ENCODE data around the gene KCNG4. TPM values are rescaled to one million over a fixed set of nuclear protein-coding genes. Genes with fewer than 3 reads are reported as not detected.

KCNG4 gene, protein sequence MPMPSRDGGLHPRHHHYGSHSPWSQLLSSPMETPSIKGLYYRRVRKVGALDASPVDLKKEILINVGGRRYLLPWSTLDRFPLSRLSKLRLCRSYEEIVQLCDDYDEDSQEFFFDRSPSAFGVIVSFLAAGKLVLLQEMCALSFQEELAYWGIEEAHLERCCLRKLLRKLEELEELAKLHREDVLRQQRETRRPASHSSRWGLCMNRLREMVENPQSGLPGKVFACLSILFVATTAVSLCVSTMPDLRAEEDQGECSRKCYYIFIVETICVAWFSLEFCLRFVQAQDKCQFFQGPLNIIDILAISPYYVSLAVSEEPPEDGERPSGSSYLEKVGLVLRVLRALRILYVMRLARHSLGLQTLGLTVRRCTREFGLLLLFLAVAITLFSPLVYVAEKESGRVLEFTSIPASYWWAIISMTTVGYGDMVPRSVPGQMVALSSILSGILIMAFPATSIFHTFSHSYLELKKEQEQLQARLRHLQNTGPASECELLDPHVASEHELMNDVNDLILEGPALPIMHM
- not detected for total RNA-seq

DNA sequence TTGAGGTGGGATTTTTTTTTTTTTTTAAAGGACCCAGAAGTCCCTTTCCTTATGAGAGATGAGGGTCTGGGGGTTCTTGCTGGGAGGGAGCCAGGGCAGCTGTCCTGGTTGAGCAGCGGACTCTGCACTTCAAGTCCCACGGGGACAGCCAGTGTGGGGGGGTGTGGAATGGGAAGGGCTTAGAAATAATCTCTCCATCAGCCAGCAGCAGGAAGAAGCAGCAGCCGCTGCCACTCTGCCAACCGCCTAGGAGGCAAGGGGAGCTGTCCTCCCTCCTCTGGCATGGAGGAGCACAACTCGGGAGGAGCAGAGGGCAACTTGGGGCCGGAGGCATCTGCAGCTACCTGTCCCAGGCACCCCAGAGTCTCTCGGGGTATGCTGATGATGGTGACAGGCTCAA is at the start of gene KCNG4:
TSS of gene KCNG4 (minus strand) at position 104 of the 400 bp plus-strand sequence. CDS start 2,527 bp downstream, outside the sequence.
- H3K27me3 ChIP-seq, result peaks cover 0 to 5% of the 10 kb centered on the region in 2 donors
- H3K9me3 ChIP-seq, result no peaks in the 10 kb centered on the region
- intact Hi-C loops (cut with DNase I; ENCODE audit: low total_unique reads), result no loop called here
- no peak for DNase-seq
- H3K27ac ChIP-seq, result no peak within 1 kb of the TSS
- H3K4me1 ChIP-seq, result no peaks in the 10 kb centered on the region
- no peak within 1 kb of the TSS for H3K4me3 ChIP-seq
- no peaks in the 10 kb centered on the region for H3K36me3 ChIP-seq
- TF ChIP-seq POLR2A (IDR thresholded peaks at IDR 0.05), result no peak
- TF ChIP-seq, protein P1, sequence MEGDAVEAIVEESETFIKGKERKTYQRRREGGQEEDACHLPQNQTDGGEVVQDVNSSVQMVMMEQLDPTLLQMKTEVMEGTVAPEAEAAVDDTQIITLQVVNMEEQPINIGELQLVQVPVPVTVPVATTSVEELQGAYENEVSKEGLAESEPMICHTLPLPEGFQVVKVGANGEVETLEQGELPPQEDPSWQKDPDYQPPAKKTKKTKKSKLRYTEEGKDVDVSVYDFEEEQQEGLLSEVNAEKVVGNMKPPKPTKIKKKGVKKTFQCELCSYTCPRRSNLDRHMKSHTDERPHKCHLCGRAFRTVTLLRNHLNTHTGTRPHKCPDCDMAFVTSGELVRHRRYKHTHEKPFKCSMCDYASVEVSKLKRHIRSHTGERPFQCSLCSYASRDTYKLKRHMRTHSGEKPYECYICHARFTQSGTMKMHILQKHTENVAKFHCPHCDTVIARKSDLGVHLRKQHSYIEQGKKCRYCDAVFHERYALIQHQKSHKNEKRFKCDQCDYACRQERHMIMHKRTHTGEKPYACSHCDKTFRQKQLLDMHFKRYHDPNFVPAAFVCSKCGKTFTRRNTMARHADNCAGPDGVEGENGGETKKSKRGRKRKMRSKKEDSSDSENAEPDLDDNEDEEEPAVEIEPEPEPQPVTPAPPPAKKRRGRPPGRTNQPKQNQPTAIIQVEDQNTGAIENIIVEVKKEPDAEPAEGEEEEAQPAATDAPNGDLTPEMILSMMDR (IDR thresholded peaks at IDR 0.05), result no peak

DNA sequence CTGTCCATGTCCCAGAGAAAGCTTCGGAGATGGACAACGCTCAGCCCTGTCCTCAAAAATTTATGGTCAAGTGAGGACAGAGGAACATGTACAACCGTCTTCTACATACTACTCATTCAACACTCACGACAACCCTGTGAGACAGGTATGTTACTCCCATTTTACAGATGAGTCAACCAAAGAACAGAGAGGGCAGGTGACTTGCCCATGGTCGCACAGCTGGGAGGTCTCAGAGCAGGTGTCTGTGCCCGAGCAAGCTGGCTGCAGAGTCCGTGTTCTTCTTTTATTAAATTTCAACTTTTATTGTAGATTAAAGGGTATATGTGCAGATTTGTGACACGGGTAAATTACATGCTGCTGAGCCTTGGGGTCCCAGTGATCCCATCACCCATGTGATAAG is 49.1 kb upstream of the KCNG4 start:
- no peak overlapping the region for H3K27ac ChIP-seq
- H3K9me3 ChIP-seq, result no peaks in the 10 kb centered on the region
- no peaks in the 10 kb centered on the region for H3K27me3 ChIP-seq
- H3K4me3 ChIP-seq, result no peak overlapping the region
- peaks cover 0 to 6% of the 10 kb centered on the region in 2 donors for H3K4me1 ChIP-seq
- H3K36me3 ChIP-seq, result no peaks in the 10 kb centered on the region
- DNase-seq, result no peak
- TF ChIP-seq POLR2A (IDR thresholded peaks at IDR 0.05), result no peak
- TF ChIP-seq, protein P1 (IDR thresholded peaks at IDR 0.05), result no peak
- intact Hi-C loops (cut with DNase I; ENCODE audit: low total_unique reads), result no loop called here

DNA sequence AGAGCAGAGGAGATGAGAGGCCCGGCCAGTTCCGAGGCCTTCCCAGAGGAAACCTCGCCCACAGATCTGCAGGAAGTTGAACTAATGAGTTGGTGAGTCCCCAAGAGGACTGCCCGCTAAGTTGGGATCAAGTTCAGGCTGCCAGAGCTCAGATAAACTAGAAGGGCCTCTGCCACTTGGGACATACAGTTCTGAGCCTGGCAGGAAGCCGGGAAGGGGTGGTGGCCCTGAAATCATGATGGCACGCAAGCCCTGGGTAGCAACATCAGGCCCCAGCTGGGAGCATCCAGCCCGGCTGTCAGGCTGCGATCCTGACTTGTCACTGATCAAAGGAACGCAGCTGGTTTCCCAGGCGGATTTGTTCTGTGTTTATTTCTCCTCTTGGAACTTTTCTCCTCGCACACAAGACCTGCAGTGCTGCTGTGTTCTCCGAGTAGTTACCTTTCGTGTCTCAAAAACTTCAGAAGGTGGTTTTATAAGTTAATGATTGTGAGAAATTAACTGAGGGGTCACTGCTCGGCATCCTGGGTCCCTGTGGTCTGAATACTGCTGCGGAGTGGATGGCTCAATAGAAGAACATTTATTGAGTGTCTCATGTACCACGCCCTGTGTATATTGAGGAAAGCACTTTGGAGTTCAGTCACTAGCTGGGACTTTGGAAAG is 46.9 kb upstream of the KCNG4 start:
- Histone ChIP-seq H3K27ac (peak overlapping the region; percentile 39 to 52), H3K9me3 (no peaks in the 10 kb centered on the region), H3K4me1 (peaks cover 0 to 12% of the 10 kb centered on the region in 2 donors), H3K4me3 (no peak overlapping the region), H3K36me3 (no peaks in the 10 kb centered on the region), H3K27me3 (no peaks in the 10 kb centered on the region)
- DNase-seq, result peak; percentile 50 to 67
- intact Hi-C loops (cut with DNase I; ENCODE audit: low total_unique reads), result no loop called here
- TF ChIP-seq, protein P1 (IDR thresholded peaks at IDR 0.05), result no peak
- TF ChIP-seq POLR2A (IDR thresholded peaks at IDR 0.05), result no peak

DNA sequence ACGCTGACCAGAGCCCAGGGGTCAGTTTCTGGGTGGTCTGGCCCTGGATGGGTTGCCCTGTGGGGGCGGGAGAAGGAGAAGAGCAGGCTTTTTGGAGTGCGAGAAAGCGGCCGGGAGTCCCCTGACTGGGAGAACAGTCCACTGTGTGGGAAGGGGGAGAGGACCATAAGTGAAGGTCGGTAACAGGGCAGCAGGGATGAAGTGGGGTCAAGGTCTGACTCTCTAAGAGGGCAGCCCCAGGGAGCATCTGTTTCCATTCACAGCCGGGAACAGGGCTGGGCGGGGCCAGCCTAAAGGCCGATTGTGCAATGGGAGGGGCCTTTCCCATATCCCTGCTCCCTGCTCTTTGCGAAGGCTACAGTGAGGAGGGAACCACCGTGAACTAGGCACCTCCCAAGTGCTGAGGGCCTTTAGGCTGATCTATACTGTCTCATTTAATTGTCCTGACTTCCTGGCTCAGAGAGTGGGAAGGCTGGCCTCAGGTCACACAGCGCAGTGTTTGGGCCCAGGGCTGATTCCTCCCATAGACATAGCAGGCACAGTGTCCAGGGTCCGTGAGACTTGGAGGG is 44.4 kb upstream of the KCNG4 start:
- DNase-seq, result peak; percentile 61 to 65
- H3K36me3 ChIP-seq, result no peaks in the 10 kb centered on the region
- no peaks in the 10 kb centered on the region for H3K27me3 ChIP-seq
- TF ChIP-seq, protein P1 (IDR thresholded peaks at IDR 0.05), result no peak
- TF ChIP-seq POLR2A (IDR thresholded peaks at IDR 0.05), result no peak
- intact Hi-C loops (cut with DNase I; ENCODE audit: low total_unique reads), result no loop called here
- no peak overlapping the region for H3K4me3 ChIP-seq
- H3K4me1 ChIP-seq, result peaks cover 0 to 12% of the 10 kb centered on the region in 2 donors
- peak overlapping the region; percentile 21 to 54 for H3K27ac ChIP-seq
- no peaks in the 10 kb centered on the region for H3K9me3 ChIP-seq
